GM19463 (cell line): ENCODE data around the gene GPRIN2.
"Not testable (repeated sequence)": the region's sequence is repeated elsewhere in the genome, so short reads cannot be mapped to it uniquely, and the experiment has no call there.

ENCODE experiments used
- ATAC-seq: cut with Tn5 transposase; IDR thresholded peaks from one replicate; pipeline ENCODE4 v1.9.1; 2021; ENCODE audit warnings: mild to moderate bottlenecking, moderate library complexity; ENCODE audit not compliant: unreplicated experiment

The GPRIN2 gene

GRCh38 chr10:46538155-46538554 is 18.3 kb downstream of the GPRIN2 start:
- ATAC-seq: no peak

GRCh38 chr10:46537309-46537708 is 19.1 kb downstream of the GPRIN2 start:
- no peak for ATAC-seq

GRCh38 chr10:46536781-46537180 is 19.7 kb downstream of the GPRIN2 start:
- no peak for ATAC-seq

GRCh38 chr10:46536171-46536570 is 20.3 kb downstream of the GPRIN2 start:
- no peak for ATAC-seq

GRCh38 chr10:46534828-46535524 is 21.5 kb downstream of the GPRIN2 start:
- no peak for ATAC-seq

- ATAC-seq: not testable (repeated sequence)
These were observed 24.2 kb downstream of the GPRIN2 start for GRCh38 chr10:46532256-46532655.

GRCh38 chr10:46530249-46531186 is 25.9 kb downstream of the GPRIN2 start:
- no peak for ATAC-seq

- ATAC-seq: not testable (repeated sequence)
These were observed 26.7 kb downstream of the GPRIN2 start for GRCh38 chr10:46529742-46530141.

GRCh38 chr10:46528675-46529615 is 27.5 kb downstream of the GPRIN2 start:
- ATAC-seq: no peak

GRCh38 chr10:46528171-46528671 is 28.2 kb downstream of the GPRIN2 start:
- no peak for ATAC-seq

GRCh38 chr10:46527241-46527811 is 29.1 kb downstream of the GPRIN2 start:
- no peak for ATAC-seq

- no peak for ATAC-seq
These were observed 29.8 kb downstream of the GPRIN2 start for GRCh38 chr10:46526682-46527038.

GRCh38 chr10:46525824-46526681 is 30.4 kb downstream of the GPRIN2 start:
- no peak for ATAC-seq

GRCh38 chr10:46525177-46525823 is 31.2 kb downstream of the GPRIN2 start:
- no peak for ATAC-seq

- ATAC-seq: no peak
These were observed 31.8 kb downstream of the GPRIN2 start for GRCh38 chr10:46524472-46525176.

GRCh38 chr10:46523962-46524471 is 32.4 kb downstream of the GPRIN2 start:
- no peak for ATAC-seq

- ATAC-seq: no peak
These were observed 33.1 kb downstream of the GPRIN2 start for GRCh38 chr10:46523119-46523961.
